NCI-H2171 (cell line): ENCODE measurements around the gene OR9G1.
"Not testable (repeated sequence)": the region's sequence is repeated elsewhere in the genome, so short reads cannot be mapped to it uniquely, and the experiment has no call there.

Experiments
- DNase-seq: peaks from one replicate; lab custom pipeline; 2025; lab: John Stamatoyannopoulos, UW

Gene OR9G1, protein sequence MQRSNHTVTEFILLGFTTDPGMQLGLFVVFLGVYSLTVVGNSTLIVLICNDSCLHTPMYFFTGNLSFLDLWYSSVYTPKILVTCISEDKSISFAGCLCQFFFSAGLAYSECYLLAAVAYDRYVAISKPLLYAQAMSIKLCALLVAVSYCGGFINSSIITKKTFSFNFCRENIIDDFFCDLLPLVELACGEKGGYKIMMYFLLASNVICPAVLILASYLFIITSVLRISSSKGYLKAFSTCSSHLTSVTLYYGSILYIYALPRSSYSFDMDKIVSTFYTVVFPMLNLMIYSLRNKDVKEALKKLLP

DNA sequence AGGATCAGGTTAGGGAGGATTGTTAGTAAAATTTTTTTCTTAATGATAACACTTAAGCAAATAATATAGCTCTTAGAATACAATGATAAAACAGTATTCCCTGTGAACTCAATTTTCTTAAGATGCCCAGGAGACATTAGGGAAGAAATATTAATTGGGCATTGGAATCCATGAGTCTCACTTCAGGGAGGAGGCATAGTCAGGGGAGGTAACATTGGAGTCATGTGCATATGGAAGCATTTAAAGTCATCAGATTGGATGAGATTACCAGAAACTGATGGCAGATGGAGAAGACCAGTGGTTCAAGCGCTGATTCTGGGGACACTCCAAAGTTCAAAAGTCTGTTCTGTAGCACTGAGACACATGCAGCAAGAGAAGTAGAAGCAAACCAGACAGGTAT, at the start of gene OR9G1:
Gene OR9G1, plus strand, starts transcription at position 301 of the 400 bp plus-strand sequence. CDS start 1,293 bp downstream, outside the sequence.
- no peak for DNase-seq

DNA sequence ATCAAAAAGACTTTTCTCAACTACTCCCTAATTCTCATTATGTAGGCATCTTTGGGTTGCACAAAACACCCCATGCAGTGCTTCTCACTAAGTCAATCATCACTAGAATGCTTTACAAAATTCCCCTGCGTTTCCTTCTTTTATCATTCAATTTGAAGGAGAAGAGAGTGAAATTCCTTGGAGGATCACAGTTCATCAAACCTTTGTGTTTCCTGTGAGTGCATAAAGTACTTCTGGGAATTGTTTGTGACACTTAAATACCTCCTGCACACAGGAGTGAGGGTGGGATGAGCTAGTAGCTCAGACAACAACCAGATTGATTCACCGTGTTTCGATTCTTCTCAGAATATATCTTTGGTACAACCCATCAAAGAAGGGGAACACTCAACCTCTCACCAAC, 39.1 kb upstream of the OR9G1 start:
- DNase-seq: no peak

DNA sequence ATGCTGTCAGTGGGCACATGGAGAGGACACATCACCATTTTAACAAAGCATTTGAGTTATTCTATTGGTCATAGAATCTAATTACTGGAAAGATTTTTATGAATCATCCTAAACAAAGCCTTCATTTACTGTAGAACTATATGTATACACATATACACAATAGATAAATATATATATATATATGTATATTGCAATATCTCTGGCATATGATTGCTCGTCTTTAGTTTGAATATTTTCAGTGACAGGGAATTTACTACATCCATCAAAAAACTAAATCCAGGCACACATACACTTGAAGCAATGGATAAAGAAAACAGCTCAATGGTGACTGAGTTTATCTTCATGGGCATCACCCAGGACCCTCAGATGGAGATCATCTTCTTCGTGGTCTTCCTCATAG, 35.5 kb upstream of the OR9G1 start, which contains the start of gene OR5AR1:
Gene OR5AR1, plus strand, starts transcription at position 301 of the 400 bp plus-strand sequence. Its CDS starts 0 bp downstream, at position 301.
- no peak for DNase-seq

DNA sequence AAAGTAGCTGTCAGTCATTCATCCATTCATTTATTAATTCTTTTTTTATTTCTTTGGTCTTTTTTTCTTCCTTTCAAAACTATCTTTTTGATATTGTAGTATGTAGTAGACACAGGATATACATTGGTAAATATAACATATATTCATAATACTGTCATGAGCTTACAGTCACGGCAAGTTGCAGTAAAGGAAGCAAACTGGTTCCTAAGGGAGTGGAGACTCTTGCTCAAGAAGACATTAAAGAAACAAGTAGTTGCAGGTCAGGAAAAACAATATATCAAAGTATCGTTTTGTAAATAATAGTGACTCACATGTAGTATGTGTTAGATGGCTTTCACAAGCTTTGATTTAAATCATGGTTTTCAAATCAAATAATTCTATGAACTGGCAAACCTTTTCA, 27.9 kb upstream of the OR9G1 start:
- DNase-seq: no peak

DNA sequence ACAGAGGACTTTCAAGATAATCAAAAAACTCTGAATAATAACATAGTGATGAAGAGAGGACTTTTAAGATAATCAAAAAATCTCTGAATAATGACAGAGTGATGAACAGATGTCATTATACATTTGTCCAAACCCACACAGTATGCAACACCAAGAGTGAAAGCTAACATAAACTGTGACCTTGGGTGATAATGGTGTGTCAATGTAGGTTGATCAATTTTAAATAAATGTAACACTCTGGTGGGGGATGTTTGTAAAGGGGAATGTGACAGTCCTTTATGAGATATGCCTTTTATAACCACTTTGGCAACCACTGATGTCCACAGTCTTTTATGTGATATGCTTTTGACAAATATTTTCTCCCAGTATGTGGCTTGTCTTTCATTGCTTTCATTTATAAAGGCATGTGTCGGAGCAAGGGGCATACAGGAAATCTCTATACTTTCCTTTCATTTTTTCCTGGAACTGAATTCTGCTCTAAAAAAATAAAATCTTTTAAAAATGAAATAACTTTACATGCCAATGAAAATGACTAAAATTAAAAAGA, 10.3 kb upstream of the OR9G1 start:
- DNase-seq: no peak

DNA sequence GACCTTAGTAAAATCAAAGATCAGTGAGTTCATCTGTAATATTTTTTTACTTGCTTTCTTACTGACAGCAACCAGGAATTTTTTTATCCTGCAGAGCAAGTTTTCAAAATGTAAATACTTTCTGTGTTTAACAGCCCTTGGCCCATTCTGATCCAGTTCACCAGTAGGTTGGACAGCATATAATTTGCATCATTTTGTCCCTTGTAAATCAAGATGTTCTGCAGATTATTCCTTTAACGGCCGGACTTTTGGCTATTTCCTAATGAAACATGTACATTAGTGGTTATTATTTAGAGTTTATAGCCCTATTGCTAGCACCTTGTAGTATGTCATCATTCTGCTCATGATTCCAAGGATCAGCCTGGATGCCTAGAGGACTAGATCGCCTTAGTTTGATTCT, 7.7 kb upstream of the OR9G1 start:
- DNase-seq: not testable (repeated sequence)

DNA sequence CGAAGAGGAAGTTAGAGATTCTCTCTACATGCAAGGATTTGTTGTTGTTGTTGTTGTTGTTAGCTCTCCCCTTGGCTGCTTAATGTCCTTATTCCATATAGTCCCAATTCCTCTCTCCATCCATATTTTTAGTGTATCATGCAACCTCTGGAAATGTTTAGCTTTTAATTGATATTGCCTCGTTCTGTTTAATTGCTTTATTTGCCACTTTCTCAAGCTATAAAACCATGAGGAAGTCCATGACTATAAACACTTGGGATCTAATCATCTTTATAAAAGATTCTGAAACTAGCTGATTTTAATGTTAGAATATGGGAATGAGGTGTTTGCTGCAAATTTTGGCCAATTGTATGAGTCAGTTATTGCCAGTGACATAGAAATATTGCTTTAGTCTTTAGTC, 5.5 kb upstream of the OR9G1 start:
- DNase-seq: no peak

DNA sequence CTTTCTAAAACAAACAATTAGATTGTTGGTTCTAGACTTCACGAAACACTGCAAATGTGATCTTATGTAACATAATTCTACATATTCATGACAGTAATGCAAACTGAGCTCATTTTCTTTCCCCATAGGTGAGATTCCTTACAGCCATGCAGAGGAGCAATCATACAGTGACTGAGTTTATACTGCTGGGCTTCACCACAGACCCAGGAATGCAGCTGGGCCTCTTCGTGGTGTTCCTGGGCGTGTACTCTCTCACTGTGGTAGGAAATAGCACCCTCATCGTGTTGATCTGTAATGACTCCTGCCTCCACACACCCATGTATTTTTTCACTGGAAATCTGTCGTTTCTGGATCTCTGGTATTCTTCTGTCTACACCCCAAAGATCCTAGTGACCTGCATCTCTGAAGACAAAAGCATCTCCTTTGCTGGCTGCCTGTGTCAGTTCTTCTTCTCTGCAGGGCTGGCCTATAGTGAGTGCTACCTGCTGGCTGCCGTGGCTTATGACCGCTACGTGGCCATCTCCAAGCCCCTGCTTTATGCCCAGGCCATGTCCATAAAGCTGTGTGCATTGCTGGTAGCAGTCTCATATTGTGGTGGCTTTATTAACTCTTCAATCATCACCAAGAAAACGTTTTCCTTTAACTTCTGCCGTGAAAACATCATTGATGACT, 1.5 kb downstream of the OR9G1 start:
- DNase-seq: no peak

DNA sequence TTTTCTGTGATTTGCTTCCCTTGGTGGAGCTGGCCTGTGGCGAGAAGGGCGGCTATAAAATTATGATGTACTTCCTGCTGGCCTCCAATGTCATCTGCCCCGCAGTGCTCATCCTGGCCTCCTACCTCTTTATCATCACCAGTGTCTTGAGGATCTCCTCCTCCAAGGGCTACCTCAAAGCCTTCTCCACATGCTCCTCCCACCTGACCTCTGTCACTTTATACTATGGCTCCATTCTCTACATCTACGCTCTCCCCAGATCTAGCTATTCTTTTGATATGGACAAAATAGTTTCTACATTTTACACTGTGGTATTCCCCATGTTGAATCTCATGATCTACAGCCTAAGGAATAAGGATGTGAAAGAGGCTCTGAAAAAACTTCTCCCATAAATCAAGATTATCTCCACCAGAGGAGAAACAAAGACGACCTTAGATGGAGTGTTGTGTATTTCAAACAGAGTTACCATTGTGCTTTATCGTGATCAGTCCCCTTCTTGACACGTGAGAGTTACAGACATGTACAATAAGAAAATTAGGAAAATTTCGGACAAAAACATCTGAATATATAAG, 2.1 kb downstream of the OR9G1 start:
- no peak for DNase-seq

DNA sequence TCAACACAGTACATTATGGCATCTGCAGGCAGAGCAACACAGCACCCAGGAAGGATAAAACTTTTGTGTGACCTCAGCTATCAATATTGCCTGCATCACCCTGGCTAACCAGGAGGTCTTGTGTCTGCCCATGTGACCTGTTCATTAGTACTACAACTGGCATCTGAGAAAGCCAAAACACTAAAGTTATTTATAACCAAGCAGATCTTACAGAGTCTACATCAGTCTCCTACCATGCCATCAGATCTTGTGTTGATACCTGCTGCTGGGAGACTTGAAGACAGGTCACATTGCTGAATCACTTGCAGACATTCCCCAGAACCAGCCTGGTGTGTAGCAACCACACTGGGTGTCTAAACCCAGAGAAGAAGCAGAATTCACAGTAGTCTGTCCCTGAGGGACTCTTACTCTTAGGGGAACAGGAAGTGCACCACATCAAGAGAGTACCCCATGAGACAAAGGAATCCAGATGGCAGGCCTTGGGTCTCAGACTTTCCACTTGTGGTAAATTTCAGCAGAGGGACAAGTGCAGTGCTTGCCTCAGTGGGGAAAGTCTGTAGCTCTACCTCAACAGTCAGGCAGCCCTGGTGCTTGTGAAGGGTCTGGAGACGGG, 7.0 kb downstream of the OR9G1 start:
- DNase-seq: no peak

DNA sequence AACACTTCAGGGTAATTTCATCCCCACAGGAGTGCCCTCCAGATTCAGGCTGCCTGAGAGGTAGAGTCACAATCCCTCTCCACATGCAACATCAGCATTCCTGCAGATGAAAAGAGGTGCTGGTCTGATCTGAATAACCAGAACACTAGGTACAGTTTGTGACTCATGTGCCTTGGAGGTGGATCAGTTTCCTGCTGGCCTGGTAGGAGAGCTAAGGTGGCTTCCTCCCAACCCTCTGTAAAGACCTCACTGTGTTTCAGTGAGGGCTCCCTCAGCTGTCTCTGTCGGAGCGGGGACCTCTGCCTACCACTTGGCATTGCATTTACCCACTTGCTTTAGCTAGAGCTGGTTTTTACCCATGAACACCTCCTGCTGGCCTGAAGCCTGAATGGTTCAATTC, 7.6 kb downstream of the OR9G1 start:
- no peak for DNase-seq

DNA sequence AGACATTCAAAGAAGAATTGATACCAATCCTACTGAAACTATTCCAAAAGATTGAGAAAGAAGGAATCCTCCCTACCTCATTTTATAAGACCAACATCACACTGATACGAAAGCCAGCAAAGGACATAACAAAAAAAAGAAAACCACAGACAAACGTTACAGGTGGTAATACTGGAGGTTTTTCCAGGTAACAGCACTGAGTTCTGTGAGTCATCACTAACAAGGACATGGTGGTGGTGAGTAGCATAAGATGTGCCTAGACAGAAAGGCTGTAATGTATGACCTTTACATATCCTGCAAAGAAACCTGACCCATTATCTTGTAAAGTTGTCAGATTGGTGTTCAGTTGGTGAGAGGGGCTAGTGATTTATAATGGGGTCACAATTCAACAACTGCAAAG, 15.3 kb downstream of the OR9G1 start:
- no peak for DNase-seq

DNA sequence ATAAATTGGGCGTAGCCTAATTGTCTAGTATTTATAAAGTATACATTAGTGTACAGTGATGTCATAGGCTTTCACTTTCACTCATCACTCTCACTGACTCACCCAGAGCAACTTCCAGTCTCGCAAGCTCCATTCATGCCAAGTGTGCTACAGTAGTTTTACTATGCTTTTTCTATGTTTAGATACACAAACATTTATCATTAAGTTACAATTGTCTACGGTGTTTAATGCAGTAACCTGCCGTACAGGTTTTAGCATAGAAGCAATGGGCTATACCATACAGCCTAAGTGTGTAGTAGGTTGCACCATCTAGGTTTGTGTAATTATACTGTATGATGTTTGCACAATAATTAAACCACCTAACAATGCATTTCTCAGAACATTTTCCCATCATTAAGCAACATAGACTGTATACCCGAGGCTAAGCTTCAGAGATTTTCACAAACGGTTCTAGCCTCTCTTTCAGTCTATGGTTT, 17.5 kb downstream of the OR9G1 start:
- DNase-seq: no peak

DNA sequence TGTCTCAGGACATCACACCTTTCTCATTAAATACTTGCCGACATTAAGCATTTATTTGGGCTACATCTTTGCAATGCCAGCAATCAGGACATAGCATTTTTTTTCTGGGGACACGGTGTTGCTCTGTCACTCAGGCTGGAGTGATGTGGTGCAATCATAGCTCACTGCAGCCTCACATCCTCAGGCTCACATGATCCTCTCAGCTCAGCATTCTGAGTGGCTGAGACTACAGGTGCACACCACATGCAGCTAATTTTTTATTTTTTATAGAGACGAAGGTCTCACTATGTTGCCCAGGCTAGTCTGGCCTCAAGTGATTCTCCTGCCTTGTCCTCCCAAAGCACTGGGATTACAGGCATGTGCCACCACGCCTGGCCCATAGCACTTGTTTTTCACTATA, 21.6 kb downstream of the OR9G1 start:
- no peak for DNase-seq

DNA sequence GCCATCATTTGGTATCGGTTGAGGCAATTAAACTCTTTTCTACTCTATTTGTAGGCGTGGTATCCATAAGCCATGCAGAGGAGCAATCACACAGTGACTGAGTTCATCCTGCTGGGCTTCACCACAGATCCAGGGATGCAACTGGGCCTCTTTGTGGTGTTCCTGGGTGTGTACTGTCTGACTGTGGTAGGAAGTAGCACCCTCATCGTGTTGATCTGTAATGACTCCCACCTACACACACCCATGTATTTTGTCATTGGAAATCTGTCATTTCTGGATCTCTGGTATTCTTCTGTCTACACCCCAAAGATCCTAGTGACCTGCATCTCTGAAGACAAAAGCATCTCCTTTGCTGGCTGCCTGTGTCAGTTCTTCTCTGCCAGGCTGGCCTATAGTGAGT, 41.2 kb downstream of the OR9G1 start:
- DNase-seq: no peak

DNA sequence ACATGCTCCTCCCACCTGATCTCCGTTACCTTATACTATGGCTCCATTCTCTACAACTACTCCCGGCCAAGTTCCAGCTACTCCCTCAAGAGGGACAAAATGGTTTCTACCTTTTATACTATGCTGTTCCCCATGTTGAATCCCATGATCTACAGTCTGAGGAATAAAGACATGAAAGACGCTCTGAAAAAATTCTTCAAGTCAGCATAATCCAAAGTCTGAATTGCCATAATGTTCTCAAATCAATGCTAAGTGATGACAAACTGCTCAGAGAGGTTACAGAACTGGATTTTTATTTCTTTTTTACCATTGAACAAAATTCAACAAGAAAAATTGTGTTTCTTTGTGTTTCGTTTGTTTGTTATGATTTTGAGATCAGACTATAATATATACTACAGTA, 42.0 kb downstream of the OR9G1 start:
- no peak for DNase-seq

DNA sequence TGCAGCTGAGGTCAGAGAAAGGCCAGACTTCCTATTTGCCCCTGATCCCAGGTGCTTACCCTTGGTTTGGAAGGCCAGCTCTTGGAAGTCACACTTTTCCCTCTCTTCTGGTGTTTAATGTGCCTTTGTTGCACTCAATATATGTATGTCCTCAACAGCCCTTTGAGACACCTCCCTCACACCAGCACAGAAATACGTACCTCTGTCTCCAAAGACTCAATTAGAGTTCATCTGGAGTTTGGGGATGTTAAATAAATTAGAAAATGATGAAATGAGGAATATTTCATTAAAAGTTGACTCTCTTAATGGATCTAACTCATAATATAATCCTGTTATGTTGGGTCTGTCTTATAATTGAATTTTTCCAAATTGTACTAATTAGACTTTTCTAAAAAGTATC, 49.7 kb downstream of the OR9G1 start, which contains the start of gene OR9G4:
Gene OR9G4, minus strand, starts transcription at position 101 of the 400 bp plus-strand sequence. CDS start 4,931 bp downstream, outside the sequence.
- no peak for DNase-seq

DNA sequence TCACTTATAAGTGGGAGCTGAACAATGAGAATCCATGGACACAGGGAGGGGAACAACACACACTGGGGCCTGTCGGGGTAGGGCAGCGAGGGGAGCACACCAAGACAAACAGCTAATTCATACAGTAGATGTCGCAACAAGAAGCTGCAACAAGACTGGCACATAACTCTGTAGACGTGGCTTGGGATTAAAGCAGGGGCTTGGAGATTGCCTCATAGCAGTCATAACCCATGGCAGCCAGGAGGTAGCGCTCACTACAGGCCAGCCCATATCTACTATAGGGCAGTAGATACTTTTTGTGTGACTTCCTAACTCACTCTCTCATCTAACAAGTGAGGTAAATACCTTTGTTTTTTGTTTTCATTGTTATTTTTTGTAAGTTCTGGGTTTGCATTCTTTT, 51.3 kb downstream of the OR9G1 start:
- no peak for DNase-seq

DNA sequence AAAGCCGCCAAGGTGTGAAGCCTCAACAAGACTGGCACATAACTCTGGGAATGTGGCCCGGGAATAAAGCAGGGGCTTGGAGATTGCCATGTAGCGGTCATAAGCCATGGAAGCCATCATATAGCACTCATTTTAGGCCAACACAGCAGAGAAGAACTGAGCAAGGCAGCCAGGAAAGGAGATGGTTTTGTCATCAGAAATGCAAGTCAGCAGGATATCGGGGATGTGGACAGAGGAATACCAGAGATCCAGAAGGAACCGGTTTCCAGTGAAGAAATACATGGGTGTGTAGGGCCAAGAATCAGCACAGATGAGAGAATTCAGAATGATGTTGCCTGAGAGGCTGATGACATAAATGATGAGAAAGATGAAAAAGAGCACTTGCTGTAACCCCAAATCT, 52.6 kb downstream of the OR9G1 start:
- DNase-seq: no peak
